Left lung (tissue), 10 donors: Measurements from ENCODE around the gene ZBTB5. TPM values are rescaled to one million over a fixed set of nuclear protein-coding genes. Genes with fewer than 3 reads are reported as not detected.
"Not testable (repeated sequence)": the region's sequence is repeated elsewhere in the genome, so short reads cannot be mapped to it uniquely, and the experiment has no call there.

Source experiments
- ATAC-seq: fragments of 200-7000 bp; cut with Tn5 transposase; one replicate; pipeline ENCODE4 v1.9.1; 2020; ENCODE audit warnings: moderate library complexity
- DNase-seq, 4 donors: peaks; one replicate each; pipeline ENCODE4 v3.0.0-alpha.2; 2013 to 2020
- H3K27ac ChIP-seq, 2 donors: fragments of 200-600 bp; sonication (generic) in 1 of 2; one replicate each; pipeline versions ENCODE4 v1.5.0 to v1.8.0; 2020 to 2021
- H3K27me3 ChIP-seq, 2 donors: fragments of 200-600 bp; sonication (generic) in 1 of 2; one replicate each; pipeline versions ENCODE4 v1.5.0 to v1.8.0; 2020 to 2021
- H3K36me3 ChIP-seq, 2 donors: fragments of 200-600 bp; sonication (generic) in 1 of 2; one replicate each; pipeline versions ENCODE4 v1.5.0 to v1.8.0; 2020 to 2021
- H3K4me1 ChIP-seq, 2 donors: fragments of 200-600 bp; one replicate each; pipeline ENCODE4 v1.8.0; 2021
- H3K4me3 ChIP-seq, 2 donors: fragments of 200-600 bp; sonication (generic) in 1 of 2; one replicate each; pipeline versions ENCODE4 v1.5.0 to v1.8.0; 2020 to 2021; ENCODE audit warnings: mild to moderate bottlenecking in 1 of 2
- H3K9me3 ChIP-seq, 2 donors: fragments of 200-600 bp; sonication (generic) in 1 of 2; one replicate each; pipeline versions ENCODE4 v1.5.0 to v1.8.0; 2020 to 2021
- intact Hi-C, 2 donors: fragments of 100-400 bp; cut with DNase I; formaldehyde crosslinking; loops; one replicate each; pipeline versions ENCODE4 v1.11.2 to v1.14.2; 2022
- polyA plus RNA-seq, 6 donors: library from polyadenylated mRNA; unstranded; fragments of 120-200 nt; gene quantifications; one replicate each; pipeline ENCODE4 v1.2.1, GENCODE V29; 2013; ENCODE audit not compliant: insufficient read length in 6 of 6
- total RNA-seq, 2 donors: library from RNA; stranded (reverse); fragmentation: NEBNext Ultra II Directional; extraction: Animal tissue kit (Norgen Biotek cat#: 25700); gene quantifications; one replicate each; pipeline ENCODE4 v1.2.1, GENCODE V29; 2021
- TF ChIP-seq, protein P1 (sequence below), 2 donors: fragments of 200-600 bp; sonication (generic) in 1 of 2; IDR thresholded peaks; one replicate each; pipeline versions ENCODE4 v1.5.0 to v1.8.0; 2021; ENCODE audit warnings: antibody characterized with exemption in 2 of 2
- donor health status: DM: no; HTN: yes; CAD: no.
- donor health status: DM: no; HTN: no; CAD: no.

ZBTB5 gene
- total and polyA plus RNA-seq, 8 donors = 7.5 to 28.5 (median 26.1) TPM

DNA sequence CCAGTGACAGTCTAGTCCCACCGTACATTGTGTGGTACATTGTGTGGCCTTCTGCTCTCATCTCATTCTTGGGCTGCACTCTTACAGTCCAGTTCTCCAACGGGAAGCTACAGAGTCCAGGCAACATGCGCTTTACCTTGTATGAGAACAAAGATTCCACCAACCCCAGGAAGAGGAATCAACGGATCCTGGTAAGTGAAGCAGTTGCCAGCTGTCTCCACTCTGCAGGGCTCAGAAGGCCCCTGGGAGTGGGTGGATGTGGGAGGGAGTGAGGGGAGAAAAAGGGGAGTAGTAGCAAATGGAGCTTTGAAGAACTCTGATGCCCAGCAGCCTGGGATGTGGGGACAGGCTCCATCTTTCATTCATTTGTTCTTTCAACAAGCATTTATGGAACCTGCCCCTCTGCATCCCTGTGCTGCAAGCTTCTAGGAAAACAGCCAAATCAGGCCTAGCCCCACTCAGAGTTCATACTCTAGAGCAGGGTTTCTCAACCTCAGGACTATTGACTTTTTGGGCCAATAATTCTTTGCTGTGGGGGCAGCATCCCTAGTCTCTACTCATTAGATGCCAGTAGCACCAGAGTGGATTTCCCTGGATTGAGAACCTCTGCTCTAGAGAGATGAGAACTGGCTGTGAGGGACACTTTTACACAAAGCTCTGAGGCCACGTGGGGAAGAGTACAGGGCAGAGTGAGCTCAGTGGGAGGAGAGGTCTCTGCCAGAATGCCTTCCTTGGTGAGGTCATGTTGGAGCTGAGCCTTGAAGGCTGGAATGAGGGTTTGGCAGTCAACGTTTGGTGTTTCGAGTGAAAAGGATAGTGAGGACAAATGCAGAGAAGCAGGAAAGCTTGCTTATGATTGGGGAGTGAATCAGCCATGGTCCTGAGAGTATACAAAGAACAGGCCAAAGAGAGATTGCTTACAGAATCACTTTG lies 21.6 kb upstream of the ZBTB5 start:
- Histone ChIP-seq H3K4me1 (peaks cover 17 to 22% of the 10 kb centered on the region in 2 donors), H3K4me3 (peak overlapping the region; percentile 55 to 65), H3K27ac (peak overlapping the region in 1 of 2 donors; percentile 35), H3K27me3 (peaks cover 0 to 1% of the 10 kb centered on the region in 2 donors), H3K9me3 (no peaks in the 10 kb centered on the region), H3K36me3 (peaks cover 0 to 31% of the 10 kb centered on the region in 2 donors)
- DNase-seq (no peak), ATAC-seq (peak; percentile 7)
- TF ChIP-seq, protein P1, sequence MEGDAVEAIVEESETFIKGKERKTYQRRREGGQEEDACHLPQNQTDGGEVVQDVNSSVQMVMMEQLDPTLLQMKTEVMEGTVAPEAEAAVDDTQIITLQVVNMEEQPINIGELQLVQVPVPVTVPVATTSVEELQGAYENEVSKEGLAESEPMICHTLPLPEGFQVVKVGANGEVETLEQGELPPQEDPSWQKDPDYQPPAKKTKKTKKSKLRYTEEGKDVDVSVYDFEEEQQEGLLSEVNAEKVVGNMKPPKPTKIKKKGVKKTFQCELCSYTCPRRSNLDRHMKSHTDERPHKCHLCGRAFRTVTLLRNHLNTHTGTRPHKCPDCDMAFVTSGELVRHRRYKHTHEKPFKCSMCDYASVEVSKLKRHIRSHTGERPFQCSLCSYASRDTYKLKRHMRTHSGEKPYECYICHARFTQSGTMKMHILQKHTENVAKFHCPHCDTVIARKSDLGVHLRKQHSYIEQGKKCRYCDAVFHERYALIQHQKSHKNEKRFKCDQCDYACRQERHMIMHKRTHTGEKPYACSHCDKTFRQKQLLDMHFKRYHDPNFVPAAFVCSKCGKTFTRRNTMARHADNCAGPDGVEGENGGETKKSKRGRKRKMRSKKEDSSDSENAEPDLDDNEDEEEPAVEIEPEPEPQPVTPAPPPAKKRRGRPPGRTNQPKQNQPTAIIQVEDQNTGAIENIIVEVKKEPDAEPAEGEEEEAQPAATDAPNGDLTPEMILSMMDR (IDR thresholded peaks at IDR 0.05) = no peak
- intact Hi-C loops = no loop called here

DNA sequence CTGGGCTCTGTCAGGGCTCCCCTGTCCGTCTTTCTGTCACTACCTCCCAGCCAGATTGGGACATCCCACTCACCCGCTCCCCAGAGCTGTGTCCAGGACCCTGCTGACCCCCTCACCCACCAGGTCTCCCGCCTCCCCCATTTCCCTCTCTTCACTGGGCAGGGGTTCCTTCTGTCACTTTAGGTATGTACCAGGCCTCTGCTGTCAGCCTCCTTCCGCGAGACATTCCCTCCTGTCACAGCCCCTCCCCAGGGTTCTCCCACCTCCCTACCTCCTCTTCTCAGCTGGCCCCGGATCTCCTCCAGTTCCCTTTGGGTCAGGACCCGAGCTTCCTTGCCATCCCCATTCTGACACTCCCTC lies 21.0 kb upstream of the ZBTB5 start:
- ATAC-seq = no peak
- Histone ChIP-seq H3K27me3 (peaks cover 0 to 8% of the 10 kb centered on the region in 2 donors), H3K4me1 (peaks cover 17 to 22% of the 10 kb centered on the region in 2 donors), H3K27ac (peak overlapping the region; percentile 47 to 66), H3K36me3 (peaks cover 0 to 25% of the 10 kb centered on the region in 2 donors), H3K9me3 (no peaks in the 10 kb centered on the region), H3K4me3 (peak overlapping the region; percentile 55 to 65)
- DNase-seq = no peak
- TF ChIP-seq, protein P1 (IDR thresholded peaks at IDR 0.05) = no peak
- intact Hi-C loops = no loop called here

DNA sequence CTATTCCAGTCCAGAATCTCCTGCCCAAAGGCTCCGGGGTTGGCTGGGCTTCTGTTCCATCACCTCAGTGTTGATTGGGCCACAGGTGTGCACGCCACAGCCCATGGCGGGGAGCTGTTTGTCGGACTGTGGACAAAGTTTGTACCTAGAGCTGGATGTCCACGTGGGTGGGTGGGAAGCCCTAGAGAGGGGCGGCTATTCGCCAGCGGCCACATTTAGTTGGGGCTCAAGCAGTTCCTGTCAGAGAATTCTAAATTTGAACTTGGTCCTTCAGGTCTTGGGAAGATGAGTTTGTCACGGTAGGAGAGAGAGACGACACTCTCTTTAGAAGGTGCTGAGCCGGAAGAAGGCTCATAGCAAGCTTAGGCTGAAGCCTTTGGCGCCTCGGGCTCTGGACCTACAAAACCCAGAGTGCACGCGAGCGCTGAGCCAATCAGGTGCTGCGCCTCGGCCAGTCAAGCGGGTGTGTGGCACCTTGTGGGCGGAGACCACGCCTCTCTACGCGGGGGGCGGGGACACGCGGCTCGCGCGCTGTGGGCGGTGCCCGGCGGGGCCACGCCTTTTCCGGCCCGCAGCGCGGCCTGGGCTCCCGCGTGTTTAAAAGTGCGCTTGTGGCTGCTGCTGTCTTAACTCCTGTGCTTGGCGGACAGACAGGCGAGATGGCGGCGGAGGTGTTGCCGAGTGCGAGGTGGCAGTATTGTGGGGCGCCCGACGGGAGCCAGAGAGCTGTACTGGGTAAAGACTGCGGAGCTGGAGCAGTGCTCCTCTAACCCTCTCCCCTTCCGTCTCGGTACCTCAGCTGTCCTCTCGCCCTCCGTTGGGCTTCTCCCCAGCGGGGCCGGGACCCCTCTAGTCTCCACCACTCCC lies 20.4 kb upstream of the ZBTB5 start, which contains the start of gene POLR1E:
Gene POLR1E, plus strand, starts transcription at position 560 of the 867 bp plus-strand sequence. Its CDS starts 100 bp downstream, at position 660.
- H3K9me3 ChIP-seq = no peaks in the 10 kb centered on the region
- intact Hi-C loops = no loop called here

DNA sequence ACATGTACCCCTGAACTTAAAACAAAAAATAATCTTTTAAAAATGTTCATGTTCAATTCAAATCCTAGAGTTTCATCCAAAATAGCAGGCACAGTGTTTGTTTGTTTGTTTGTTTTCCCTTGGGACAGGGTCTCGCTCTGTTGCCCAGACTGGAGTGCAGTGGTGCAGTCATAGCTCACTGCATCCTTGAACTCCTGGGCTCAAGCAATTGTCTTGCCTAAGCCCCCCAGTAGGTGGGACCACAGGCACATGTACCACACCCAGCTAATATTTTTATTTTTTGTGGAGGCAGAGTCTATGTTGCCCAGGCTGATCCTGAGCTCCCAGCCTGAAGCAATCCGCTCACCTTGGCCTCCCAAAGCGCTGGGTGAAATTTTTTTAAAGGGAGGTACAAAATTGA lies 15.5 kb upstream of the ZBTB5 start:
- Histone ChIP-seq H3K9me3 (no peaks in the 10 kb centered on the region), H3K4me3 (no peak overlapping the region), H3K27ac (no peak overlapping the region), H3K4me1 (peaks cover 0 to 7% of the 10 kb centered on the region in 2 donors), H3K36me3 (no peaks in the 10 kb centered on the region), H3K27me3 (peaks cover 0 to 23% of the 10 kb centered on the region in 2 donors)
- intact Hi-C loops = no loop called here
- no peak for DNase-seq
- no peak for ATAC-seq
- TF ChIP-seq, protein P1 (IDR thresholded peaks at IDR 0.05) = no peak

More for the DNA sequence above, 20.4 kb upstream of the ZBTB5 start, which contains the start of gene POLR1E:
- H3K4me3 ChIP-seq = peak within 1 kb of the TSS; percentile 55 to 65
- H3K27me3 ChIP-seq = peaks cover 0 to 14% of the 10 kb centered on the region in 2 donors
- peak within 1 kb of the TSS; percentile 47 to 66 for H3K27ac ChIP-seq
- ATAC-seq (peak; percentile 99), DNase-seq (peak; percentile 85 to 99 (median 94))
- TF ChIP-seq, protein P1 (IDR thresholded peaks at IDR 0.05) = no peak
- peaks cover 0 to 19% of the 10 kb centered on the region in 2 donors for H3K36me3 ChIP-seq
- H3K4me1 ChIP-seq = peaks cover 17 to 22% of the 10 kb centered on the region in 2 donors

DNA sequence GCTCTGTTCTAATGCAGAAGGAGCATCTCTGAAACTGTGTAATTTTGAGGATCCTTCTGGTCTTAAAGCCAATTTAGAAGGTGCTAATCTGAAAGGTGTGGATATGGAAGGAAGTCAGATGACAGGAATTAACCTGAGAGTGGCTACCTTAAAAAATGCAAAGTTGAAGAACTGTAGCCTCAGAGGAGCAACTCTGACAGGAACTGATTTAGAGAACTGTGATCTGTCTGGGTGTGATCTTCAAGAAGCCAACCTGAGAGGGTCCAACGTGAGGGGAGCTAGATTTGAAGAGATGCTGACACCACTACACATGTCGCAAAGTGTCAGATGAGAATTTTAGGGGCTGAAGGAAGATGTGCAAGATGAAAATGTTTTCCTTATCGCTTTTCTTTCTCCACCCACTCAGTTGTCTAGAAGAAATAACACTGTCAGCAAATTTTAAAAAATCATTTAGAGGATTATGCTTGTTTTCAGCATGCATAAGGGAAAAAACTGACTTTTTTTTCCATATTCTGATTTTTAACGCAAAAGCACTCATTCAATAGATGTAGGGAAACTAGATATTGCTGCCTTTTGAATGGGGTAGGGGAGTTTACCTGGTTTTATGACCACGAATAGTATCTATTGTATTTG lies 12.9 kb upstream of the ZBTB5 start:
- ATAC-seq, intact Hi-C loops, DNase-seq: not testable (repeated sequence)

DNA sequence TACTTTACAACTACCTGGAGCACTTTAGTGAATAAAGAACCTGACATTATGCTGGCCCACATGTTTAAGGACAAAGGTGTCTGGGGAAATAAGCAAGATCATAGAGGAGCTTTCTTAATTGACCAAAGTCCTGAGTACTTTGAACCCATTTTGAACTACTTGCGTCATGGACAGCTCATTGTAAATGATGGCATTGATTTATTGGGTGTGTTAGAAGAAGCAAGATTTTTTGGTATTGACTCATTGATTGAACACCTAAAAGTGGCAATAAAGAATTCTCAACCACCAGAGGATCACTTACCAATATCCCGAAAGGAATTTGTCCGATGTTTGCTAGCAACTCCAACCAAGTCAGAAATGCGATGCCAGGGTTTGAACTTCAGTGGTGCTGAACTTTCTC lies 12.2 kb upstream of the ZBTB5 start:
- H3K4me3 ChIP-seq, intact Hi-C loops, ATAC-seq, H3K4me1 ChIP-seq, DNase-seq, H3K27ac ChIP-seq, H3K36me3 ChIP-seq: not testable (repeated sequence)
- peaks cover 0 to 23% of the 10 kb centered on the region in 2 donors for H3K27me3 ChIP-seq
- peaks cover 0 to 18% of the 10 kb centered on the region in 2 donors for H3K9me3 ChIP-seq

More for the DNA sequence above, 12.9 kb upstream of the ZBTB5 start:
- H3K27ac ChIP-seq, H3K4me1 ChIP-seq, H3K4me3 ChIP-seq, H3K36me3 ChIP-seq: not testable (repeated sequence)
- peaks cover 0 to 18% of the 10 kb centered on the region in 2 donors for H3K9me3 ChIP-seq
- H3K27me3 ChIP-seq = peaks cover 0 to 23% of the 10 kb centered on the region in 2 donors
